ENCODE results near the gene CDH9.

CDH9 gene, protein sequence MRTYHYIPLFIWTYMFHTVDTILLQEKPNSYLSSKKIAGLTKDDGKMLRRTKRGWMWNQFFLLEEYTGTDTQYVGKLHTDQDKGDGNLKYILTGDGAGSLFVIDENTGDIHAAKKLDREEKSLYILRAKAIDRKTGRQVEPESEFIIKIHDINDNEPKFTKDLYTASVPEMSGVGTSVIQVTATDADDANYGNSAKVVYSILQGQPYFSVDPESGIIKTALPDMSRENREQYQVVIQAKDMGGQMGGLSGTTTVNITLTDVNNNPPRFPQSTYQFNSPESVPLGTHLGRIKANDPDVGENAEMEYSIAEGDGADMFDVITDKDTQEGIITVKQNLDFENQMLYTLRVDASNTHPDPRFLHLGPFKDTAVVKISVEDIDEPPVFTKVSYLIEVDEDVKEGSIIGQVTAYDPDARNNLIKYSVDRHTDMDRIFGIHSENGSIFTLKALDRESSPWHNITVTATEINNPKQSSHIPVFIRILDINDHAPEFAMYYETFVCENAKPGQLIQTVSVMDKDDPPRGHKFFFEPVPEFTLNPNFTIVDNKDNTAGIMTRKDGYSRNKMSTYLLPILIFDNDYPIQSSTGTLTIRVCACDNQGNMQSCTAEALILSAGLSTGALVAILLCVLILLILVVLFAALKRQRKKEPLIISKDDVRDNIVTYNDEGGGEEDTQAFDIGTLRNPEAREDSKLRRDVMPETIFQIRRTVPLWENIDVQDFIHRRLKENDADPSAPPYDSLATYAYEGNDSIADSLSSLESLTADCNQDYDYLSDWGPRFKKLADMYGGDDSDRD

DNA sequence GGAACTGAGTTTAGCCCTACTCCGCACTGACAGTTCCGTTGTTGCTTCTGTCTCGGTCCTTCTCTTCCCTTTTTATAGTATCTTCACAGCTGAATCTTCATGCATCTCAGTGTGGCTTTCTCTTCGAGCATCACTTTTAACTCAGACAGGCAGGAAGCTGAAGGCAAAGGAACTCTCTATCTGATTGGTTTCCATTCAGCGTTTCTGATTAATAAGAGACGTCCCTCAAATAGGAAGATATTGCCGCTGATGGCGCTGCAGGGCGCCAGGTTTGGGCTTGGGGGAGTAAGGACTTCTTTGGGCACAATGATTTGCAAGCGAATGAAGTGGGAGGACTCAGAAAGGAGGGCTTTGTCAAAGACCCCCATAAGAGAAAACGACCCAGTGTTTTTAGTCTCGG, at the start of gene CDH9:
CDH9 (minus strand) TSS at position 111 of the 400 bp plus-strand sequence. CDS start 50,253 bp downstream, outside the sequence.
- DNase-seq: no peak

DNA sequence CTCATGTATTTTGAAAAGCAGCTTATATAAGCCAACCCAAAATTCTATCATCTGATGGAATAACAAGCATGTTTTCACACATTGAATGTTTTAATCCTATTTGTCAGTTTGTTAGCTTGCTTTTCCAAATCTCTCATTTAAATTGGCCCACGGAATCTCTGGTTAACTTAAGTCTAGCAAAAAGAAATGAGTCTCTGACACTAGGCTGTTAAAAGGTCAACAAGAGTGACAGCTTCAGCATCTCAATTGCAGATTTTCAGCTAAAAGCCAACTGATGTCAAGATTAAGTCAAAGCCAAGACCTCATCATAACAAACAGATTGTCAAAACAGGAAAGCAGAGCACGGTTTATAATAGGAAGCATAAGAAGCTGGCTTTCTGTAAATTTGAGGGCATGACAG, 49.4 kb upstream of the CDH9 start:
- DNase-seq: no peak

DNA sequence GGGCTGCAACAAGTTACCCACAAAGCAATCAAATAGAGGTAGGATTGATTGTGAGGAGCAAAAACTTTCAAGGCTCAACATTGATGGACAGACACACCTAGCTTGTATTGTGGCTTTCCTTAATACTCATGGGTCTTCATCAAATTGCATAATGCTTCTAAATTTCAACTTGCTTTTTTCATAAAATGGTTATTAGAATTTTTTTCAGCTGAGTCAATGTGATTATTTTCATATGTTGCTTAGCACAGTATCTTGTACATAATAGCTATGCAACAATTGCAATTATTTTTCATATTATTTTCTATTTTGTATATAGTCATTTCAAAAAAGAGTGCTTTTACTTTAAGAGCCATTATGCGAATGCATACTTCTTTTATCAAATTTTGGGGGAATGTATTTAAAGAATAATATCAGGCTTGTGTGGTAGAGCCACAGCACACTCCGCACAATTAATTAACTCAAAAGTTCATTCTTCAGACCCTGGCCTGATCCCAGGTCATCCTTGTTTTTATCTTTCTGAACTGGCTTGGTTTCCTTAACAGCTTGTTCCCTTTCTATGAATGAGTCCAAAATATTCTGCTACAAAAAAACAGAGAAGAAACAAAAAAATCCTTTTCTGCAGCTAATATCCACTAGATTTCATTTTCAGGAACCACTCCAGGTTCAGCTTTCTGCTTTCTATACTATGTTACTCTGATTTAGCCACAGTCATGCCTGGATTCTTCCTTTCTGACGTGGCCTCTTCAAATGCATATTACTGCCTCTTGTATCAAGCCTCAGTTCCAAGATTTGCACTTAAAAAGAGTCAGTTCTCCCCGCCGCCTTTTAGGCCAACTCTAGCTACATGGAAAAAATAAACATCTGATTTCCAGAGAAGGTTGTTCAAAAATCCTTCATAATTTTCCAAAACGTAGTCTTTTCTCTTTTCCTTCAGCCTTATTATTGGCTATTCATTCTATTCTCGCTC, 45.3 kb upstream of the CDH9 start:
- DNase-seq: no peak

DNA sequence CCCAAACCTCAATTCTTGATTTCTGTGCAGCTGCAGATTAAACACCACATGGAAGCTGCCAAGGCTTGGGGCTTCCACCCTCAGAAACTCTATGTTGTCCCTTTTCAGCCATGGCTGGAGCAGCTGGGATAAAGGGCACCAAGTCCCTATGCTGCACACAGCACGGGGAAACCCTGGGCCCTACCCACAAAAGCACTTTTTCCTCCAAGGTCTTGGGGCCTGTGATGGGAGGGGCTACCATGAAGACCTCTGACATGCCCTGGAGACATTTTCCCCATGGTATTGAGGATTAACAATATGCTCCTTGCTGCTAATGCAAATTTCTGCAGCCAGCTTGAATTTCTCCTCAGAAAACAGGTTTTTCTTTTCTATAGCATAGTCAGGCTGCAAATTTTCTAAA, 41.8 kb upstream of the CDH9 start:
- DNase-seq: no peak

DNA sequence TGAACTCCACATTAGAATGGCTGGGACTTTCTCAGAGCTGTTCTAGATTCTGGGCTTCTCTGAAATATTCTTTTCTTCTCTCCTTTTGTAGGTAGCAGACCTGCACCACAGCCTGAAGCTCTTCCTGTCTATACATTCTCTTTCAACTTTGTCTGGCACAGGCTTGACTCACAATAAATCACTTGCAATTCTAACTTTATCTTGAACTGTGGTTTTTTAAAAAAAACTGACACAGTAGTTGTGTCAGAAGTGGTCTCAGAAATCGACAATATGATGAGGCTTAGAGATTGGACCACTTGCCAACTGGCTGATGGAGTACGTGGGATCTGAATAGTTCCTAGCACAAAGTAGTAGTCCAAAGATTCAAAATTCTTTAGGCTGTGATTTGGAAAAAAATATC, 24.1 kb upstream of the CDH9 start:
- DNase-seq: no peak

DNA sequence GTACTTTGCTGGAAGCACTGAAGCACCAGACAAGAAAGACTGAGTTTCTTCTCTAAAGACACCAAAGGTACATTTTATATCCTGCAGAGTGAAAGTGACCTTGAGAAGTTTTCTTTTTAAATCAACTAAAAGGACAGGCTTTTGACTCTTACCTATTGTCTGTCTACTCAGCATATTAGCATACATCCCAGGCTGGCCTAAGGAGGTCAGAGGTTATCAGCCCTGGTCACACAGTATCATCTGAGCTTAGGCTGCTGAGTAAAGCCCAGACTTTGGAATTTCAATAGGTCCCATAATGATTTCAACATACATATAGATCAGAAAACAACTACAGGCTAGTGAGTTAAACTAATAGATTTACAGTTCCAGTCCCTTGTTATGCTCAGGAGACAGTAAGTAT, 10.1 kb upstream of the CDH9 start:
- DNase-seq: no peak

DNA sequence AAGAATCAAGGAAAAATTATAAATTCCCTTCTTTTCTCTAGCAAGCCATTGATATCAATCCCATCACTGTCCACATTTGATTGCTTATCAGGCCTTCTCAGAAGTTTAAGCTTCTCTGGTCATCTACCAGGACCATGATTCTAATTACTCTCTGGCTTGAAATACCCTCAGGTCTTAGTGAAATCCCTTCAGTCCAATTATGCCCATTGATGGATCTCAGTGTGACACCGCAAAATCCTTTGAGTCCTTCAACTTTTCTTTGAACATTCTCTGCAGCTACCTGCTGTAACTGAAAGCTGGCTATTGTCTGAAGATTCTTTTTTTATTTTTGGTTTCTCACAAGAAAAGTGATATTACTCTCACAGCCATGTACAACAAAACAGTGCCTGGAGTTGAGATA, 3.0 kb upstream of the CDH9 start:
- DNase-seq: no peak

DNA sequence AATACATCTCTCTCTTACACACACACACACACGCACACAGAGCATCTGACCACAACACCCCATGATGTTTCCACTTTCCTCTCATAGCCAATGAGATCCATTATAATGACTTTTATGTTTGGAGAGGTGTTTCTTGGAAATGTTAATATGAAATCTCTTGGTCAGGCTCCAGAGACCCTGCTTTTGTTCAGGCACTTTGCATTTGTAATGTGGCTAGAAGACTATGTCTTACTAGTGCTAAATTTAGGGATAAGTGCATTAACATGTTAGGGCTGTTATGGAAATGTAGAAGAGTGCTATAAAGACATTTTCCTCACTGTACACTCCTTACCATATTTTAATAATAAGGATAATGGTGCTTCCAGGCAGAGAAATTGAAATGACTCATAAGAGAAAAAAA, 3.8 kb downstream of the CDH9 start:
- DNase-seq: no peak

DNA sequence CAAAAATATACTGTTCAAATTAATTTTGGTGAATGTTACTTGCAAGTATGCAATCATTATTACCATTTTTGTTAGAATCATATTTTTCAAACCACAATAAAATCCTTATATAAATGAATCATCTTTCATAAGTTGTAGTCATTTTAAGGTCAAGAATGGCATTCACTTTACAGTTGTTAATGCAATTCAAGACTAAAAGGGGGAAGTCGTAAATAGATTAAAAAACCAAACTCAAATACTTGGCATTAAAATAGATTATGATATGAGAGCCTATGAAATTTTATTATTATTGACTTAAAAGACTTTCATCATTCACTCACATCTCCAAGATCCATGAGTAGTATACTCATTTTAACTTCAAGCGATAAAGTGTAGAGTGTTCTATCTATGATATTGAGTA, 11.6 kb downstream of the CDH9 start:
- DNase-seq: no peak

DNA sequence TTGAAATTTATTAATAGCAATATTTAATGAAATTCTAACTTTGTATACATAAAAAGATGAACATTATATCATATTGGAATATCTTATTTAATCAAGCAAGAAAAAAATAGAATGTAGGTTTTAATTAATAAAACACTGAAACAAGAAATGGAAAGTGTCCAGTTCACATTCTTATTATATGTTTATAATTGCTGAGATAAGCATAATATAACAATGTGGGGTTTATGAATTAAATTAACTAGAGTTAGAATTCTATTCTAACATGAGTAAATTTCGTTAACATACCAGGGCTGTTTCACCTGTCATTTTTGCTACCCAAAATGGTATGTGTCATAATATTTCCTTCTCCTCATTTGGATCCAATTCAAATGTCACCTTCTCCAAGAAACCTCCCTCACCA, 12.3 kb downstream of the CDH9 start:
- DNase-seq: no peak

DNA sequence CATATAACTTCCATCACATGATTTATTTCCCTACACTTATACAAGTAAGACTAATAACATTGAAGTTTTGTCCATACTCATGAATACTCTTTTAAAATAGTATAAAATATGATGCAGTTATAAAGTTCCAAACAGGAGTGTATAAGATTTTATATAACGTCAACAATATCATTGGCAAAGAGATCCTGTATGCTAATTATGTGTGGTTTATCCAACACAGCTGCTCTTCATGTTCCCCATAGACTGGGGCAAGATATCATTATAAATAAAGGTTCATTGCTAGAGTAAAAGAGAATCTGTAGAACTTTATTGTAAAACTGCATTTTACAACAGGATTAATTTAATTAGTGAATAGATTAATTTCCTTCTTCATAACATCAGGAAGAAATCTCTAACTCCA, 16.9 kb downstream of the CDH9 start:
- DNase-seq: no peak

DNA sequence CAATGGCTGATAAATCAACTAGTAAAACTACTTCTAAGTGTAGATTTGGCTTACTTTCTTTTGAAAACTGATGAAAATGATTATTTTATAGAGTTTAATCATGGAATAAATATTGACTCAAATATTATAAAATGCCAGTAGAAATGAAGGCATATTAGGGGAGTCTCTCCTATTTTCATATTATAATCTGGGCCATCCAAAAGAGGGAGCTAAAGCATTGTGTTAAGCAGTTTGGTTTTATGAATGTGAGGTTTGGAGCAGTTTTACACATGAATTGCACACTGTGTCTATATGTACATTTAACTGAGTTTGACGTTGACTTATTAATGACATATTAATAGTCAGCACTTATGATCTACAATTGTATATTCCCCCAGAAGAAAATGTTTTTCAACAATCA, 17.4 kb downstream of the CDH9 start:
- peak; percentile 45 for DNase-seq

DNA sequence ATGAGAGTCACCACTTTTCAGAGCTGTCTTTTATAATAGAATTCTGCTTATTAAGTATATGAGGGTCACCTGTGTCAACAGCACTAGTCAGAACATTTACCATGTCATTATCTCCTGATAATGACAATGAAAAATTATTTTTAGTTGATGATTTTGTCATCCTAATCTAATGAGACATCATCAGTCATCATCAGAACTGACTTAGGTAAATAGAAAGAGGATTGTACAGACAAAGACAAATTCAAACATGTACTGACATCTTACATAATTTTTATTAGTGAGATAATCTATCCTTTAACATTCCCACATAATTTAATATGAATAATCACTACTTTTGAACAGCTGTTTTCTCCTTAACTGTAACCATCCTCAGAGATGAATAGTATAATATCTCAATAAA, 22.6 kb downstream of the CDH9 start:
- DNase-seq: no peak

DNA sequence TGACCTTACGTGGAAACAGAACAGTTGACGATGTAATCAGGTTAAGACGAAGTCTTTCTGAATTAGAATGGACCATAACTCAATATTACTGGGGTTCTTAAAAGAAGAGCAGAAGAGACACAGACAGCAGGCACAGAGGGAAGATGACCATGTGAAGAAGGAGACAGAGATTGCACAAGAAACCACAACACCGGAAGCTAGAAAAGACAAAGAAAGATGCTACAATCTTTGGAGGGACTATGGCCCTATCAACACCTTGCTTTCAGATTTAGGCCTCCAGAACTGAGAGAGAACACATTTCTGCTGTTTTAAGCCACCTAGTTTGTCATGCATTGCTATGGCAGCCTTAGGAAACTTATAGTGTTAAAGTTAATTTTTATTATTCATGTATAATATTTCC, 27.1 kb downstream of the CDH9 start:
- no peak for DNase-seq

DNA sequence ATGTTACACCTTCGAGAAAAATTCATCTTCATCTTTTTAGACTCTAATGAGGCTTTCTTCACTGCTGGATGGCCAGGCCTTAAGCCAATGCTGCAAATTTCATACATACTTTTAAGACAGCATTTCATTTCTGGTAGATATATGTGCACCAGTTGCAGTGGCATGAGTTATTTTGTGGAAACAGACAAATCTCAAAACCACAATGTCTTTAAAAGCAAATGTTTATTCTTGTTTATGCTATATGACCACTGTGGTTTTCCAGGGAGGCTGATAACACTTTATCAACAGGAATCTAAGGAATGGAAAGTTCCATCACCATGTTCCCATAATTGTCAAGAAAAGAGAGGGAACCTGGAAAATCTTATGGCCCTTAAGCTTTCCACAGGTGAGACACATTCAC, 27.7 kb downstream of the CDH9 start:
- no peak for DNase-seq

DNA sequence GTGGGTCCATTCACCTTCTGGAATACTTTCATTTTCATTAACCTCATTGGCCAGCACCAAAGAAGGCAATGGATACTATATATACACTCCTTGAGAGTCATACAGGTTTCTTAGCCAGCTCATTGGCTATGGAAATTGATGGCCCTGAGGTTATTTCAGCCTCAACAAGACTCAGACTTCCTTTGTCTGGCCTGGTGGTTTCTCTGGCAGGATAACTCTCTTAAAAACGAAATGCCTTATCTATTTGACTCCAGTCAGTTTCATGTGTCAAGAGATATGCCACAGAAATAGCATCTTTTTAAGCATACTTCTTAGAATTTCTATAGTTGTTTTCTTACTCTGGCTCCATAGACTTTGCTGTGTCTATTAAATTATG, 28.9 kb downstream of the CDH9 start:
- DNase-seq: no peak

DNA sequence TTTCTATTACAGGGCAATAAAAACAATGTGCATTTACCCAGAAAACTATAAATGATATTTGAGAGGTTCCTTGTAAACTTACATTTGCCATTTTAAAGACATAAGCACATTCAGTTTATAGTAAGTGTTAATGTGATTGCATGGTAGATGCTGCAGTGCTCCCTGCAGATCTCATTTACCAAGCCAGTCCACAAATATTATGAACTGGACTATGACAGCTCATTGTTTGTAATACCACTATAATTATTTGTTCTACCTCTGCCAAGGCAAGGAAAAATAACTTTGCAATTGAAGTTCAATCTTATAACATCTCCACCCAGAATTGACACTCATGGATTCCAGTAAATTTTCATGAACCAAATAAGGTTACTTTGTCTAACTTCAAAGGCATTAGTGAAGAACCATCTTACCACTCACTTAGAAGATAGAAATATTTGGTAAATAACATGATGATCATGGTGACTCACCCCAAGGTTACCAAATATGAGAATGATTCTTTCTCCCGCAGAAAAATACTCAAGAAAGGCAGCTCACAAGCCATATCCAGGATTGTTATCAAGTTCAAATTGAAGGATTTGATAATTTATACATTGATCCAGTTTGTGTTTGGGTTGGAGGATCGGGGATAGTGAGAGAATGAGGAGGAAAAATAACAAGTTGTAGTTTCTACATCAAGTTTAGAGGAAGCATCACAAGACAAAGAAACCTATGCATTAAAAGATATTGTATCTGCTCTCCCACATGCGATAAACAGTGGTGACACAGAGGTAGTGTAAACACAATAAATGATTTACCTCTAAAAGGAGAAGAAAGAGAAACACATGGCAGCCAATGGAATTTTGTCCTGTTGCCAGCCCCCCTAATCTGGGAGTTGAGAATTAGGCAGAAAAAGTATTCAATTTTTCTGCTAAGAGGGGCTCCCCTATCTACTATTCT, 29.5 kb downstream of the CDH9 start:
- no peak for DNase-seq

DNA sequence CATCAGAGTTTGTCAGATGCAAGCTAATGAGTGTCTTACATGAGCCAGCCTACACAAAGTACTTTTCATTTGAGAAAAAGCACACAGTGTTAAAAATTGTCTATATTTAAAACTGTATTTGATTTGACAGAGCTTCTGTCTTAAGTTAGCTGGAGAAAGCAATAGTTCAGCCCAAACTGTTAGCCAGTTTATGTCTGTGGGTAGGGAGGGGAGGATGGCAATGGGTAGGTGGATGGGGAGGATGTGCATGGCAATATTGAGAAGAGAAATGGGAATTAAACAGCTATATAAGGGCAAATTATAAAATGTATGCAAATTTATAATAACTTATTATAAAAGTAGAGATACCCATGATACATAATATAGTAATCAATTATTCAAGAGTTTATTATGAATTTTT, 31.3 kb downstream of the CDH9 start:
- DNase-seq: no peak

DNA sequence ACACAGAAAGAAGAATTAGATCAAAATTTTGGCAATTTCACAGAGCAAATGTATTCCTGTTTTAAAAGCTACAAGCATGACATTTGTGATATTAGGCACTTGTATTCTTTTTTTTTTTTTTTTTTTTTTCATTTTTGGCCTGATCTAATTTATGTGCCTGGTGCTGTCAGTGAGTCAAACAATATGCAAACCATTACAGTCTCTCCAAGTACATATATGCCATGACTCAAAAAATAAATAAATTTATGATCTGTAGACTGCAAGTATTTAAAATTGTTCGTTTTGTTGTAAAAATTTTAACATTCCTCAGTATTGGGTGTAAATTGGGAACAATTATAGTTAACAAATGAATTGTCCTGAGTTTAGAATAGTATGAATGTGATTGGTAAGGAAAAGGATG, 51.4 kb downstream of the CDH9 start:
- DNase-seq: no peak

DNA sequence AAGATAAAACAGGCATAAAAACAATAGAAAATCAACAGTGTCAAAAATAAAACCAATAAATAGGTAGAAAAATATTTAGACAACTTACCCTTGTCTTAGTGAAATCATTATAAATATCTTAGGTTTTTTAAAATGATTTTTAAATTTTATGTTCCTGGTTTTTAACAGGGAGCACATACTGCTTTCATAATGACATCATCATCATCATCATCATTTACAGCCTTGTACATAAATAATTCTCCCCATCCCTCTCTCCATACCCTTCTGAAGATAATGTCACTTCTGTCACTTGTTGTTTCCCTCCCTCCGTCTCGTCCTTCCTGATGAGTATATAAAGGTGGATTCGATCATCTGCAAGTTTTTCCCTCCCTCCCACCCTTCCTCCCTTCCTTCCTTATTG, 56.6 kb downstream of the CDH9 start:
- no peak for DNase-seq

DNA sequence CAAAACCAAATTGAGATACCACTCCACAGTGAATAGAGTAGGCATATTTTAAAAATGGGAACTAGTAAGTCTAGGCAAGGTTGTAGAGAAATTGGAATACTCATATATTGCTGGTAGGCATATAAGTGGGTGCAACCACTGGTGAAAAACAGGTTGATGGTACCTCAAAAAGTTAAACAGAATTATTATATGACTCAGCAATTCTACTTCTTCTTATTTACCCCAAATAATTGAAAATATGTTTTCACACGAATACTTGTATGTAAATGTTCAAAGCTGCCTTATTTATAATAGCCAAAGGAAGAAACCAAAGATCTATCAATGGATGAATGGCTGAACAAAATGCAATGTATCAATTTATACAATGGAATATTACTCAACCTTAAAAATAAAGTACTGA, 79.1 kb downstream of the CDH9 start:
- no peak for DNase-seq

DNA sequence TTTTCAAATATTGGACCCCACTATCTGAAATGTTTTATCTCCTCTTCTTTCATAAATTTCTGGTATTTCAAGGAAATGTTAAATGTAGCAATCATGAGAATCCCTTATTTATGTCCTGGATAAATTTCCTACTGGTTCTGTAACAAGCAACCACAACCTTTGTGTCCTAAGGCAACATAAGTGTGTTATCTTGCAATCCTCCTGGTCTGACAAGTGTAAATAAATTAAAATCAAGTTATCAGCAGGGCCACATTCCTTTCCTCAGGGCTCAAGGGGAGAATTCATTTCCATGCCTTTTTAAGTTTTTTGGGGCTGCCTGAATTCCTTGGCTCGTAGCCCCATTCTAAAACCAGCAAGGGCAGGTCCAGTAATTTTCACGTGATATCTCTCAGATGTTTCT, 83.2 kb downstream of the CDH9 start:
- DNase-seq: no peak

Measured in kidney glomerular epithelial cell (primary cell).